B cell (primary cell): ENCODE results near the gene SIT1. TPM values are rescaled to one million over a fixed set of nuclear protein-coding genes. Genes with fewer than 3 reads are reported as not detected.

Experiments used
- ATAC-seq: fragments of 200-7000 bp; cut with Tn5 transposase; one replicate; pipeline ENCODE4 v1.10.0; 2021; ENCODE audit warnings: low read depth, mild to moderate bottlenecking, moderate number of reproducible peaks, moderate library complexity
- CTCF ChIA-PET: fragments of 350-600 bp; sonication (Branson Sonifier 250); formaldehyde crosslinking; loops from one replicate; lab custom pipeline; 2021; ENCODE audit warnings: antibody characterized with exemption, inconsistent platforms; lab: Charles Lee
- POLR2A ChIA-PET: fragments of 350-600 bp; sonication (Branson Sonifier 250); formaldehyde crosslinking; loops from one replicate; lab custom pipeline; 2021; ENCODE audit warnings: antibody characterized with exemption; lab: Charles Lee
- DNase-seq: peaks from one replicate; pipeline ENCODE4 v3.0.0; 2013
- H2AFZ ChIP-seq: 2 replicates; pipeline ENCODE4 v1.6.1; 2012; ENCODE audit warnings: mild to moderate bottlenecking, low read depth, low read length; ENCODE audit not compliant: insufficient read depth, poor library complexity, severe bottlenecking
- H3K27ac ChIP-seq, 2 donors: 1 replicate in 1 of 2; 2 replicates in 1 of 2; pipeline ENCODE4 v1.5.1; 2012 to 2013; ENCODE audit warnings: low read length in 2 of 2, mild to moderate bottlenecking in 2 of 2, moderate library complexity in 1 of 2
- H3K27me3 ChIP-seq, 4 experiments: fragments of 200-600 bp in 1 of 4; sonication (generic) in 1 of 4; replicated peaks in 1 of 4; 1 replicate in 2 of 4; 2 replicates in 2 of 4; pipeline versions ENCODE4 v1.6.1 to v1.7.0; 2013 to 2016; ENCODE audit warnings: low read length in 3 of 4, mild to moderate bottlenecking in 2 of 4, mixed read lengths in 1 of 4, moderate library complexity in 1 of 4; ENCODE audit not compliant: insufficient read depth in 4 of 4, control insufficient read depth in 3 of 4; ENCODE audit errors: control extremely low read depth in 1 of 4
- H3K36me3 ChIP-seq, 2 experiments: replicated peaks in 1 of 2; 1 replicate in 1 of 2; 2 replicates in 1 of 2; pipeline versions ENCODE4 v1.6.1 to v1.7.1; 2013; ENCODE audit warnings: low read length in 1 of 2; ENCODE audit not compliant: insufficient read depth in 2 of 2, control insufficient read depth in 1 of 2; ENCODE audit errors: control extremely low read depth in 1 of 2, extremely low read depth in 1 of 2
- H3K4me1 ChIP-seq, 2 donors: fragments of 200-600 bp in 1 of 2; sonication (generic) in 1 of 2; 1 replicate in 1 of 2; 2 replicates in 1 of 2; pipeline versions ENCODE4 v1.5.1 to v1.6.1; 2013 to 2017; ENCODE audit warnings: low read length in 2 of 2; ENCODE audit not compliant: control insufficient read depth in 2 of 2, insufficient read depth in 2 of 2
- H3K4me2 ChIP-seq: replicated peaks from 2 replicates; pipeline ENCODE3; 2012; ENCODE audit warnings: mild to moderate bottlenecking, low read depth, low read length; ENCODE audit not compliant: poor library complexity, severe bottlenecking
- H3K4me3 ChIP-seq, 5 experiments: fragments of 200-600 bp in 1 of 5; sonication (generic) in 1 of 5; 1 replicate in 3 of 5; 2 replicates in 2 of 5; pipeline versions ENCODE4 v1.5.1 to v1.7.0; 2011 to 2016; ENCODE audit warnings: low read length in 4 of 5, mild to moderate bottlenecking in 4 of 5, low read depth in 2 of 5, control low read depth in 1 of 5, moderate library complexity in 1 of 5; ENCODE audit not compliant: insufficient read depth in 1 of 5; ENCODE audit errors: control extremely low read depth in 1 of 5, extremely low read depth in 1 of 5
- H3K79me2 ChIP-seq: fragments of 200-600 bp; sonication (generic); one replicate; pipeline ENCODE4 v1.6.0; 2016; ENCODE audit warnings: low read length; ENCODE audit not compliant: control insufficient read depth, insufficient read depth
- H3K9ac ChIP-seq: fragments of 200-600 bp; sonication (generic); 2 replicates; pipeline ENCODE4 v1.6.1; 2017; ENCODE audit warnings: mild to moderate bottlenecking, low read length, moderate library complexity
- H3K9me3 ChIP-seq, 3 donors: one replicate each; pipeline versions ENCODE4 v1.6.1 to v1.7.1; 2013; ENCODE audit warnings: low read length in 2 of 3; ENCODE audit not compliant: control insufficient read depth in 2 of 3, insufficient read depth in 1 of 3; ENCODE audit errors: control extremely low read depth in 1 of 3
- H4K20me1 ChIP-seq: 2 replicates; pipeline ENCODE4 v1.6.0; 2012; ENCODE audit warnings: mild to moderate bottlenecking, low read length; ENCODE audit not compliant: insufficient read depth, control insufficient read depth, poor library complexity, severe bottlenecking
- H3K27ac Mint-ChIP-seq: one replicate; pipeline ENCODE4 v1.8.0; 2021; ENCODE audit warnings: mixed read lengths
- H3K27me3 Mint-ChIP-seq: one replicate; pipeline ENCODE4 v1.8.0; 2021; ENCODE audit warnings: mixed read lengths
- H3K4me1 Mint-ChIP-seq: one replicate; pipeline ENCODE4 v1.8.0; 2021; ENCODE audit warnings: mixed read lengths
- H3K4me3 Mint-ChIP-seq: one replicate; pipeline ENCODE4 v1.8.0; 2021; ENCODE audit warnings: mixed read lengths
- H3K9me3 Mint-ChIP-seq: one replicate; pipeline ENCODE4 v1.8.0; 2022; ENCODE audit warnings: mixed read lengths; ENCODE audit not compliant: insufficient read depth
- EZH2 ChIP-seq: IDR thresholded peaks from 2 replicates; pipeline ENCODE4 v1.6.1; 2012; ENCODE audit warnings: borderline replicate concordance, low read depth, mild to moderate bottlenecking, moderate library complexity, low read length; ENCODE audit not compliant: insufficient read depth, poor library complexity, severe bottlenecking
- WGBS: methylation state at CpG from one replicate; pipeline ENCODE4 v1.1.5; 2013; ENCODE audit warnings: missing lambda C conversion rate; ENCODE audit not compliant: insufficient coverage; 5-methylcytosine and 5-hydroxymethylcytosine counted together
- intact Hi-C: fragments of 100-400 bp; cut with micrococcal nuclease; formaldehyde crosslinking; loops from one replicate; pipeline ENCODE4 v1.10.0; 2022
- polyA plus RNA-seq: library from polyadenylated mRNA; depleted of rRNA; stranded (reverse); fragments of >200 nt; gene quantifications from 2 replicates; pipeline ENCODE4 v1.2.3, GENCODE V29; 2012
- total RNA-seq, 2 donors: library from RNA; stranded (reverse); fragments of 120-200 nt in 1 of 2; gene quantifications; 1 replicate in 1 of 2; 2 replicates in 1 of 2; pipeline versions ENCODE4 v1.2.3 to v1.2.4, GENCODE V29; 2013 to 2022
- TF ChIP-seq, protein P1 (sequence below): fragments of 200-600 bp; IDR thresholded peaks from one replicate; pipeline ENCODE4 v1.8.0; 2022; ENCODE audit warnings: antibody characterized with exemption, mild to moderate bottlenecking

SIT1 gene
- total and polyA plus RNA-seq, 2 donors (not counting 1 experiment from before 2014, with no cell fraction given), result 37.1 to 38.5 TPM

DNA sequence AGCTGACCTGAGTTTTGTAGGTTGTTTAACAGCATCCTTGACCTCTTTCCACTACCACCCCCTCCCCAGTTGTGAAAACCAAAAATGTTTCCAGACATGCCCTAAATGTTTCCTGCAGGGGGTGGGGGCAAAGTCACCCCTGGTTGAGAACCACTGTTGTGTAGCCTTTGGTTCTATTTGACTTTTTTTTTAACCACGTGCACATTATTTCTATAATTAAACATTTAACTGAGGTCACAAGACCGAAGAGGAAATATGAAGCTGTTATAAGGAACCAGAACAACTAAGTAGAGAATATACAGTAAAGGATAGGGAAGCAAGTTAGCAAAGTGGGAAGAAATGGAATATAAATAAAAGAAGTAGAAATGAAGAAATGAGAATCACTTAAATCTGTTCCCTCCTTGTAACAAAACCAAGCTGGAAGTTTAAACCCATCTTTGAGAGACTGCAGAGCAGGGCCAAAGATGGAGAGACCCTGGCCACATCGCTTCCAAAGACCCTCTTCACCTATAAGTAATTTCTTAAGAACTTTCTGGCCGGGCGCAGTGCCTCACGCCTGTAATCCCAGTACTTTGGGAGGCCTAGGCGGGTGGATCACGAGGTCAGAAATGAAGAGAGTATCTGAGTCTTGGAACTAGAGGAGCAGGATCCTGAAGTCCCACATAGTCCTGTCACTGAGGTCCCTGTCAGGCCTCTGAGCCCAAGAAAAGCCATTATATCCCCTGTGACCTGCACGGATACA, 14.4 kb downstream of the SIT1 start:
- ChIA-PET POLR2A (interaction anchor here (0.8 to 2.1 kb wide), 7 partner anchors 10 to 31 kb away, joined by 4 to 17 read pairs (median 5); partner anchors contain the start of genes CCDC107, RMRP and TESK1), CTCF (interaction anchor here (0.9 to 3.1 kb wide), 8 partner anchors 10 to 96 kb away, joined by 3 to 19 read pairs (median 4); partner anchors contain the start of genes CREB3, SIT1 and TLN1)
- 85% methylated on average over 3 of the region's 9 CpGs for WGBS
- H3K27ac Mint-ChIP-seq, result peak overlapping the region; percentile 91
- H3K79me2 ChIP-seq, result peaks cover 19% of the 10 kb centered on the region
- H2AFZ ChIP-seq, result no peak overlapping the region
- DNase-seq (peak; percentile 77), ATAC-seq (peak; percentile 76)
- no peaks in the 10 kb centered on the region for H3K27me3 Mint-ChIP-seq
- peaks cover 72% of the 10 kb centered on the region for H3K4me1 Mint-ChIP-seq
- H3K9me3 Mint-ChIP-seq, result no peaks in the 10 kb centered on the region
- peak overlapping the region; percentile 68 for H3K4me3 Mint-ChIP-seq
- H3K4me3 ChIP-seq, result peak overlapping the region in 2 of 5 experiments; percentile 5 to 28
- peak overlapping the region; percentile 88 to 95 for H3K27ac ChIP-seq
- peak overlapping the region; percentile 53 for H3K9ac ChIP-seq
- intact Hi-C loops, result loop anchor here (1.0 kb wide), 2 partner anchors 10 to 17 kb away; no protein-coding TSS in a partner anchor
- H4K20me1 ChIP-seq, result no peaks in the 10 kb centered on the region
- H3K9me3 ChIP-seq, result peaks cover 0 to 3% (median 0%) of the 10 kb centered on the region in 3 donors
- H3K36me3 ChIP-seq, result peaks cover 0 to 3% of the 10 kb centered on the region in 2 experiments
- no peaks in the 10 kb centered on the region for H3K27me3 ChIP-seq
- H3K4me2 ChIP-seq, result peak overlapping the region; percentile 63
- peaks cover 73 to 74% of the 10 kb centered on the region in 2 donors for H3K4me1 ChIP-seq
- no peak for TF ChIP-seq EZH2
- TF ChIP-seq, protein P1, sequence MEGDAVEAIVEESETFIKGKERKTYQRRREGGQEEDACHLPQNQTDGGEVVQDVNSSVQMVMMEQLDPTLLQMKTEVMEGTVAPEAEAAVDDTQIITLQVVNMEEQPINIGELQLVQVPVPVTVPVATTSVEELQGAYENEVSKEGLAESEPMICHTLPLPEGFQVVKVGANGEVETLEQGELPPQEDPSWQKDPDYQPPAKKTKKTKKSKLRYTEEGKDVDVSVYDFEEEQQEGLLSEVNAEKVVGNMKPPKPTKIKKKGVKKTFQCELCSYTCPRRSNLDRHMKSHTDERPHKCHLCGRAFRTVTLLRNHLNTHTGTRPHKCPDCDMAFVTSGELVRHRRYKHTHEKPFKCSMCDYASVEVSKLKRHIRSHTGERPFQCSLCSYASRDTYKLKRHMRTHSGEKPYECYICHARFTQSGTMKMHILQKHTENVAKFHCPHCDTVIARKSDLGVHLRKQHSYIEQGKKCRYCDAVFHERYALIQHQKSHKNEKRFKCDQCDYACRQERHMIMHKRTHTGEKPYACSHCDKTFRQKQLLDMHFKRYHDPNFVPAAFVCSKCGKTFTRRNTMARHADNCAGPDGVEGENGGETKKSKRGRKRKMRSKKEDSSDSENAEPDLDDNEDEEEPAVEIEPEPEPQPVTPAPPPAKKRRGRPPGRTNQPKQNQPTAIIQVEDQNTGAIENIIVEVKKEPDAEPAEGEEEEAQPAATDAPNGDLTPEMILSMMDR, result no peak
